Mammary epithelial cell (primary cell): ENCODE results near the gene TRIM29.

Experiments used
- CTCF ChIP-seq, 2 donors: IDR thresholded peaks in 1 of 2; conservative IDR thresholded peaks in 1 of 2; 2 replicates each; pipeline ENCODE4 v1.5.1; 2011 to 2012; ENCODE audit warnings: inconsistent platforms in 2 of 2, low read length in 2 of 2, mild to moderate bottlenecking in 2 of 2, control low read depth in 1 of 2, low read depth in 1 of 2; ENCODE audit not compliant: insufficient read depth in 1 of 2; ENCODE audit errors: extremely low read depth in 1 of 2
- EZH2 ChIP-seq: IDR thresholded peaks from 2 replicates; pipeline ENCODE4 v1.6.1; 2012; ENCODE audit warnings: low read length, inconsistent platforms, borderline replicate concordance

GRCh38 chr11:120091121-120091520 is 46.8 kb downstream of the TRIM29 start:
- TF ChIP-seq CTCF (conservative IDR thresholded peaks at IDR 0.05 in 1 of 2, IDR thresholded peaks at IDR 0.05 in 1 of 2; ENCODE audit: extremely low read depth in 1 of 2, insufficient read depth in 1 of 2, low read depth in 1 of 2, low read length in 2 of 2) (no peak), EZH2 (no peak)
